RWPE1 (cell line): ENCODE measurements around the gene ENPP6.

ENCODE experiments used
- CTCF ChIA-PET: fragments of 350-600 bp; sonication (Branson Sonifier 250); formaldehyde crosslinking; extraction: SDS; loops from one replicate; lab custom pipeline; 2021; lab: Yijun Ruan, JAX
- POLR2A ChIA-PET: fragments of 400-600 bp; formaldehyde crosslinking; extraction: SDS; loops from one replicate; lab custom pipeline; 2020; ENCODE audit warnings: antibody characterized with exemption; ENCODE audit not compliant: low non-redundant PET; lab: Yijun Ruan, JAX
- DNase-seq: peaks from one replicate; pipeline ENCODE4 v3.0.0; 2012; ENCODE audit warnings: low spot score
- H3K27ac ChIP-seq: fragments of 450-650 bp; 2 replicates; pipeline ENCODE4 v1.5.1; 2017
- TF ChIP-seq, protein P1 (sequence below): fragments of 450-650 bp; conservative IDR thresholded peaks from 2 replicates; pipeline ENCODE4 v1.5.1; 2017; ENCODE audit warnings: low read depth, mild to moderate bottlenecking

Gene ENPP6

DNA sequence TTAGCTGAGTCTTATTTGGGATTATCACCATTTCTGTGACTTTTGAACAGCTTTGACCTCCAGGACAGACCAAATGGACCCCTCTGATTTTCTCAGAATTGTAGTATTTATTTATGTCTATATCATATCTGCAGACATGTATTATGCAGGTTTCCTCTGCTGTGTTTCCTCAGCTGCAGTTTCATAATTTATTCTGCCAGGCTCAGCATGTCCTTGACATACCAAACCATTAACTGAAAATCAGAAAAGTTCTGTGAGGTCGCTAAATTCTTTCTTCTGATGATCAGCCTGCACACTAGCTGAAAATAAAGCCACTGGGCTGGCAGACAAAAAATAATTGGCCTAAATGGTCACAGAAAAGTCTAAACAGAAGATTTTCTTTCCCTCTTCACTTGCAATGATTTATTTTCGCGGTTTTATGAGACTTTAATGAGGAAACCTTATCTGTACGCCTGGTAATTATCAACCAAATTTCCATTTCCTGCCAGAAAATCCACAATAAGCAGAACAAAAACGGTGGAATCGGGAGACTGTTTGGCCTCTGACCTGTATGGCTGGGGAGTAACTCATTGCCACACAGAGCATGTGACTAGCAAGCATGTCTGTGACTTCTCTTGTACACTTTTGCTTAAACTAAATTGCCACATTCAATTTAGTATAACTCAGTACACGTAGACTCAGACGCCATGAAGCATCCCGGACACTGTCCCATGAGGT, 150.9 kb downstream of the ENPP6 start:
- CTCF ChIA-PET, result interaction anchor here (0.6 to 0.8 kb wide), 3 partner anchors 68 to 199 kb away, joined by 3 to 6 read pairs (median 3); no protein-coding TSS in a partner anchor
- TF ChIP-seq, protein P1, sequence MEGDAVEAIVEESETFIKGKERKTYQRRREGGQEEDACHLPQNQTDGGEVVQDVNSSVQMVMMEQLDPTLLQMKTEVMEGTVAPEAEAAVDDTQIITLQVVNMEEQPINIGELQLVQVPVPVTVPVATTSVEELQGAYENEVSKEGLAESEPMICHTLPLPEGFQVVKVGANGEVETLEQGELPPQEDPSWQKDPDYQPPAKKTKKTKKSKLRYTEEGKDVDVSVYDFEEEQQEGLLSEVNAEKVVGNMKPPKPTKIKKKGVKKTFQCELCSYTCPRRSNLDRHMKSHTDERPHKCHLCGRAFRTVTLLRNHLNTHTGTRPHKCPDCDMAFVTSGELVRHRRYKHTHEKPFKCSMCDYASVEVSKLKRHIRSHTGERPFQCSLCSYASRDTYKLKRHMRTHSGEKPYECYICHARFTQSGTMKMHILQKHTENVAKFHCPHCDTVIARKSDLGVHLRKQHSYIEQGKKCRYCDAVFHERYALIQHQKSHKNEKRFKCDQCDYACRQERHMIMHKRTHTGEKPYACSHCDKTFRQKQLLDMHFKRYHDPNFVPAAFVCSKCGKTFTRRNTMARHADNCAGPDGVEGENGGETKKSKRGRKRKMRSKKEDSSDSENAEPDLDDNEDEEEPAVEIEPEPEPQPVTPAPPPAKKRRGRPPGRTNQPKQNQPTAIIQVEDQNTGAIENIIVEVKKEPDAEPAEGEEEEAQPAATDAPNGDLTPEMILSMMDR, result no peak
- no peak overlapping the region for H3K27ac ChIP-seq
- POLR2A ChIA-PET, result no interaction called here
- DNase-seq, result no peak

- no peak for DNase-seq
- ChIA-PET CTCF (no interaction called here), POLR2A (no interaction called here)
- no peak overlapping the region for H3K27ac ChIP-seq
- TF ChIP-seq, protein P1, result no peak
Observed at GRCh38 chr4:184064877-184065276, 152.8 kb downstream of the ENPP6 start.

- H3K27ac ChIP-seq, result no peak overlapping the region
- POLR2A ChIA-PET, result no interaction called here
- no peak for DNase-seq
- TF ChIP-seq, protein P1, result no peak
- CTCF ChIA-PET, result no interaction called here
Observed at GRCh38 chr4:184062769-184063168, 154.9 kb downstream of the ENPP6 start.

- no peak overlapping the region for H3K27ac ChIP-seq
- TF ChIP-seq, protein P1, result no peak
- DNase-seq, result no peak
- CTCF ChIA-PET, result no interaction called here
- POLR2A ChIA-PET, result no interaction called here
Observed at GRCh38 chr4:184061582-184061981, 156.1 kb downstream of the ENPP6 start.

DNA sequence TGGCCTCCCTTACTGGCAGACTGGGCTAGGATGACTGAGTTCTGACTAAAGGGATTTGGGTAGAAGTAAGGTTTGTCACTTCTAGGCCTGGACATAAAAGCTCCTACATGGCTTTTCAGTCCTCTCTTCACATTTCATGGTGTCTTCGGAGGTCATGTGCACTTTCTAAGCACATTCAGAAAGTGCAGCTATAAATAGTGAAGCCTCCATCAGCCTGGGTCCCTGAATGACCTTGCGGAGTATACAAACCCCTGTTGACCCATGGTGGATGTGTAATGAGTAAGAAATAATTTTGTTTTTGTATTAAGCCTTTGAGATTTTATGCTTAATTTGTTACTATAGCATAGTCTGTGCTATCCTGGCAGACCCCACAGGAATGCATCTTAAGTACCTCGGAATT, 158.6 kb downstream of the ENPP6 start:
- TF ChIP-seq, protein P1, result no peak
- H3K27ac ChIP-seq, result no peak overlapping the region
- CTCF ChIA-PET, result no interaction called here
- POLR2A ChIA-PET, result no interaction called here
- DNase-seq, result no peak

GRCh38 chr4:184058026-184058425, 159.6 kb downstream of the ENPP6 start:
- H3K27ac ChIP-seq, result no peak overlapping the region
- TF ChIP-seq, protein P1, result no peak
- CTCF ChIA-PET, result no interaction called here
- POLR2A ChIA-PET, result no interaction called here
- DNase-seq, result no peak
